AG04449 (cell line): ENCODE measurements around the gene PDE3A.

Experiments
- CTCF ChIA-PET: fragments of 350-600 bp; formaldehyde crosslinking; extraction: SDS; loops from one replicate; lab custom pipeline; 2021; ENCODE audit warnings: antibody characterized with exemption; lab: Yijun Ruan, JAX
- POLR2A ChIA-PET: fragments of 400-600, 350-600 bp; formaldehyde crosslinking; extraction: SDS; loops from one replicate; lab custom pipeline; 2020; ENCODE audit warnings: antibody characterized with exemption, inconsistent platforms; lab: Yijun Ruan, JAX
- DNase-seq: peaks from one replicate; pipeline ENCODE4 v3.0.0-alpha.2; 2010; ENCODE audit warnings: low read depth, low spot score
- H3K4me3 ChIP-seq: 2 replicates; pipeline ENCODE4 v1.5.1; 2011; ENCODE audit warnings: low read depth, mild to moderate bottlenecking, control low read depth, low read length
- TF ChIP-seq, protein P1 (sequence below): IDR thresholded peaks from one replicate; pipeline ENCODE4 v1.5.1; 2011; ENCODE audit warnings: mild to moderate bottlenecking, moderate library complexity, low read length, control low read depth, inconsistent platforms; ENCODE audit not compliant: insufficient read depth; ENCODE audit errors: missing control alignments

The PDE3A gene

DNA sequence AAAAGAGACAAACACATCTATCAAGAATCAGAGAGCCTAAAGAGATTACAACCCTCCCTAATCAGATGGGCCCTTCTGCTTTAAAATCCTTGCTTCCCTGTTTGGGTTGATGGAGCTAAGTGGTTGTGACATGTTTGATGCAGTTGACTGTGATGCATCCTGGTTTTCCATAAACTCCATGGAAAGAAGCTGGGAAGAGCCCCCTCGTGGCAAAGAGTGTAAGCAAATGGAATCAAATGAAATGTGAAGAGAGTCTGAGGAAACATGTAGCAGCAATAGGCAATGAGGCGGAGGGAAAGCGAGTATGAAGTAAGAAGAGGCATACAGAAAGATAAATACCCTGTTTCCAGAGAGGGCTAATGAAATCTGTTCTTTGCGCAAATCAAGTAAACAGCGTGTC, 256.4 kb downstream of the PDE3A start:
- DNase-seq: no peak
- TF ChIP-seq, protein P1, sequence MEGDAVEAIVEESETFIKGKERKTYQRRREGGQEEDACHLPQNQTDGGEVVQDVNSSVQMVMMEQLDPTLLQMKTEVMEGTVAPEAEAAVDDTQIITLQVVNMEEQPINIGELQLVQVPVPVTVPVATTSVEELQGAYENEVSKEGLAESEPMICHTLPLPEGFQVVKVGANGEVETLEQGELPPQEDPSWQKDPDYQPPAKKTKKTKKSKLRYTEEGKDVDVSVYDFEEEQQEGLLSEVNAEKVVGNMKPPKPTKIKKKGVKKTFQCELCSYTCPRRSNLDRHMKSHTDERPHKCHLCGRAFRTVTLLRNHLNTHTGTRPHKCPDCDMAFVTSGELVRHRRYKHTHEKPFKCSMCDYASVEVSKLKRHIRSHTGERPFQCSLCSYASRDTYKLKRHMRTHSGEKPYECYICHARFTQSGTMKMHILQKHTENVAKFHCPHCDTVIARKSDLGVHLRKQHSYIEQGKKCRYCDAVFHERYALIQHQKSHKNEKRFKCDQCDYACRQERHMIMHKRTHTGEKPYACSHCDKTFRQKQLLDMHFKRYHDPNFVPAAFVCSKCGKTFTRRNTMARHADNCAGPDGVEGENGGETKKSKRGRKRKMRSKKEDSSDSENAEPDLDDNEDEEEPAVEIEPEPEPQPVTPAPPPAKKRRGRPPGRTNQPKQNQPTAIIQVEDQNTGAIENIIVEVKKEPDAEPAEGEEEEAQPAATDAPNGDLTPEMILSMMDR: peak; percentile 33
- CTCF ChIA-PET: interaction anchor here (0.6 to 2.9 kb wide), 15 partner anchors 9 to 869 kb away, joined by 3 to 22 read pairs (median 3); partner anchors contain the start of gene PDE3A
- POLR2A ChIA-PET: no interaction called here
- no peak overlapping the region for H3K4me3 ChIP-seq

DNA sequence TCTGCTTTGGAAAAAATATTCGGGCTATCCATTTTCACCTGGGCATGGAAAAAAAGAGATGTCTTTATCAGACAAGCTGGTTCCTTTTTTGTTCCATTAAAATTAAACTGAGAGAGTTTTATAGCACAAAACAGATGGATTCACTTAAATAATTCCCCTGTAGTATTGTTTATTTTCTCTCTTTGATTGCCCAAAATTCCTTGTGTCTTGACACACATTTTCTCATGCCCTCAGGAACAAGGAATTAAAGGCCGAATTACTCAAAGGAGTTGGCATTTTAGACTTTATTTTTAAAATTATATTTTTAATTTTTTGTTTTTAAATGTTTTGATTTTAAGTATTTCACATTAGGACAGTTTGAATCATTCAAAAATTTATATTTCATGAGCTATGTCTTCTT, 257.2 kb downstream of the PDE3A start:
- no peak for DNase-seq
- ChIA-PET POLR2A (no interaction called here), CTCF (interaction anchor here (0.6 to 2.9 kb wide), 14 partner anchors 8 to 870 kb away, joined by 3 to 22 read pairs (median 4); partner anchors contain the start of gene PDE3A)
- TF ChIP-seq, protein P1: no peak
- no peak overlapping the region for H3K4me3 ChIP-seq

DNA sequence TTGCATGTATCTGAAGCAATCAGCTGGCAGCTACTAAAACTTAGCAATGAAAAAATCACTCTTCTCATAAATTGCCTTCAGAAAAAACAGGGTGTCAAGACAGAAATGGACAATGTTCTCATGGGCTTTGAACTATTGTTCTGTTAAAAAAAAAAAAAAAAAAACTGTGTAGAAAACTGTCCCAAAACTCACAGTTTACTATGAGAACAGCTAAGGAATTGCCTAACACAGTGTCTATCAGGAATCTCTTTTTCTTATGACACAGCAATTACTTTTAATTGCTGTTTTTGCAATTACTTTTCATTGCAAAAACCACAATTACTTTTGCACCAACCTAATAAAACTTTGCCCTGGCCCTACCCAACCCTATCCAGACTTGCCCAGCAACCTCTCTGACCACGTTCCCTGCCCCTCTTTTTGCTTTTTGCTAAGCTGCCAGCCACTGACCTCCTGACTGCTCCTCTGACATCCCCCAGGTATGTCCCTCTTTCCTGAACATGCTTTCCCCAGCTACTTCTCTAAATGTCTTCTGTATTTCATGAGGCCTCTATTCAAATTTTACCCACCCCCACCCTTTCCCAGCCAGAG, 258.8 kb downstream of the PDE3A start:
- ChIA-PET POLR2A (no interaction called here), CTCF (interaction anchor here (0.9 to 1.6 kb wide), 4 partner anchors 17 to 710 kb away, joined by 3 to 6 read pairs (median 4); no protein-coding TSS in a partner anchor)
- DNase-seq: no peak
- TF ChIP-seq, protein P1: no peak
- no peak overlapping the region for H3K4me3 ChIP-seq

DNA sequence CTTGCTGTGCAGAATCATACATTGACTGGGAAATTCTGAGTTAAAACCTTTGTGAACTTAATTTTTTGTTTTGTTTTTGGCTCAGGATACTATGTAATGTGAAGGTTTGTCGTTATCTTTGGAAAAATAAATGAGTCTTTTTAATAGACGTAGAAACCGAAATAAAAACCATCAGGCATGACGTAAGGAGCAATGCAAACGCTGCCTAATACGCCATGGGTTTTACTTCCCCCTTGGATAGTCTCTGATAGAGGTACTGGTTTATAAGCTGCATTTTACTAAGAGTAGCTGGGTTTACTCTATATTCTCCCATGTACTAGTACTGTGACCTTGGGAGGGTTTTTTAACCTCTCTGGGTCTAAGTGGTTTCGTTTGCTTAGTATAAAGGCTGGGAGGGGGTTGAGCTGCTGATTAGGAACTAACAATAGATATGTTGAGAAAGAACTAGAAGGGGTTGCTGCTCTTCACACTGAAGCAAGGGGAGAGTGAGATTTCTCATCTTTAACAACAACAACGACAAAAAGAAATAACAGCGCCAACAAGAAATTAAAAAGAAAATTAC, 260.0 kb downstream of the PDE3A start:
- no peak for DNase-seq
- ChIA-PET CTCF (interaction anchor here (0.9 to 1.6 kb wide), 3 partner anchors 16 to 712 kb away, joined by 3 to 6 read pairs (median 4); no protein-coding TSS in a partner anchor), POLR2A (no interaction called here)
- TF ChIP-seq, protein P1: no peak
- H3K4me3 ChIP-seq: no peak overlapping the region

DNA sequence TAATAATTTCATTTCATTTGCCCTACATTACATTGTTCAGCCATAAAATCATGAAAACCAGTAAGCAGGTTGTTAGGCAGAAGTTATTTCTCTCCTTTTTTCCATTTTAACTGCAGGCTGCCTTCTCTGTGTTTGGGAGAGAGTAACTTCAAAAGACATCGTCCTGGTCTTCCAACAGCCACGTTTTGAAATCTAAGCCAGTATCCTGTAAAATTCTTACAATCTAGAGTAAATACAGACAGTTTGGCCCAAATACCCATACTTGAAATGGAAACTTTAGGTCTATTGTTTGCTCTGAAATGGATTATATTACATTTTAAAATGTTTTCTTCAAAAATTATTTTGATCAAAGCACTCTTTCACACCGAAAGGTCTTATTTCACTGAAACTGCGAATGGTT, 260.7 kb downstream of the PDE3A start:
- DNase-seq: no peak
- ChIA-PET CTCF (no interaction called here), POLR2A (no interaction called here)
- TF ChIP-seq, protein P1: no peak
- no peak overlapping the region for H3K4me3 ChIP-seq

DNA sequence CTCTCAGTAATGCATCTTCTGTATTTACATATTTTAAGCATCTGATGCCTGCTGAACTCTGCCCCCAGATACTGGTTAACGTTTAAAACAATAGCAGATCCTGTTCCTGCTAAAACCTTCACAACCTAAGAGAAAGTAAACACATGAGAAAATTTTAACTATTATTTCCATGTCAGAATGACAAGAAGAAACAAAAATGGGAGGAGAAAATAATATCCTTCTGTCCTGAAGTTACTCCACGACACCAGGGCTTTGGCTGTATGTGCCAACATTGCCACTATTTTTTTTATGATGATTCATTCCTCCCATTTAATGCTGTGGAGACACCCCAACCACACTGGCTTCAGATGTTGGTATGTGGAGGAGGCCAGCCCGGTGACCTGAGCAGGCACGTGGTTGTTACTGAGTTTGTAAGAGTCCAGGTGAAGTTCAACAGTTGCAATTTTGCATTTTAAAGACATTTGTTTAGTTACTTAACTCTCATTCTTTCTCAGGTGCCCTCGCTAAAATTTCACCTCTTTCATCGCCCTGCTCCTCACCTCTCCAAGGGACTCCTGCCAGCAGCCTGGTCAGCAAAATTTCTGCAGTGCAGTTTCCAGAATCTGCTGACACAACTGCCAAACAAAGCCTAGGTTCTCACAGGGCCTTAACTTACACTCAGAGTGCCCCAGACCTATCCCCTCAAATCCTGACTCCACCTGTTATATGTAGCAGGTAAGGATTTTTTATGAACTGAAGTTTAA, 261.2 kb downstream of the PDE3A start:
- TF ChIP-seq, protein P1: no peak
- POLR2A ChIA-PET: no interaction called here
- no peak overlapping the region for H3K4me3 ChIP-seq
- no peak for DNase-seq
- CTCF ChIA-PET: no interaction called here
